ENCODE results near the gene FAM3C. TPM values are rescaled to one million over a fixed set of nuclear protein-coding genes. Genes with fewer than 3 reads are reported as not detected.

Gene FAM3C
- total RNA-seq, 2 experiments from 2014 or later = 13.3 to 14.9 TPM

GRCh38 chr7:121379930-121380329, 16.2 kb downstream of the FAM3C start:
- CTCF ChIA-PET = interaction anchor here (0.5 to 7.7 kb wide), 5 partner anchors 8 to 151 kb away, joined by 3 to 32 read pairs (median 6); partner anchors contain the start of gene FAM3C
- Mint-ChIP-seq H3K27ac (no peak overlapping the region), H3K4me1 (peaks cover 33% of the 10 kb centered on the region), H3K36me3 (ENCODE audit: low read depth) (peaks cover 14% of the 10 kb centered on the region), H3K9me3 (ENCODE audit: low read depth) (no peaks in the 10 kb centered on the region), H3K4me3 (no peak overlapping the region), H3K27me3 (no peaks in the 10 kb centered on the region)
- ATAC-seq (no peak), DNase-seq (no peak)
- POLR2A ChIA-PET = no interaction called here
- intact Hi-C loops (cut with DNase I, micrococcal nuclease) = loop anchor here in 1 of 2 experiments (2.0 kb wide), 1 partner anchor 15 kb away; no protein-coding TSS in a partner anchor

- peaks cover 18% of the 10 kb centered on the region for H3K36me3 Mint-ChIP-seq (ENCODE audit: low read depth)
- no peak overlapping the region for H3K27ac Mint-ChIP-seq
- DNase-seq = no peak
- no peaks in the 10 kb centered on the region for H3K9me3 Mint-ChIP-seq (ENCODE audit: low read depth)
- POLR2A ChIA-PET = no interaction called here
- no peaks in the 10 kb centered on the region for H3K27me3 Mint-ChIP-seq
- no peak overlapping the region for H3K4me3 Mint-ChIP-seq
- peaks cover 21% of the 10 kb centered on the region for H3K4me1 Mint-ChIP-seq
- CTCF ChIA-PET = no interaction called here
- no peak for ATAC-seq
- intact Hi-C loops (cut with DNase I, micrococcal nuclease) = no loop called here
Observed at GRCh38 chr7:121376979-121377378, 19.1 kb downstream of the FAM3C start.

DNA sequence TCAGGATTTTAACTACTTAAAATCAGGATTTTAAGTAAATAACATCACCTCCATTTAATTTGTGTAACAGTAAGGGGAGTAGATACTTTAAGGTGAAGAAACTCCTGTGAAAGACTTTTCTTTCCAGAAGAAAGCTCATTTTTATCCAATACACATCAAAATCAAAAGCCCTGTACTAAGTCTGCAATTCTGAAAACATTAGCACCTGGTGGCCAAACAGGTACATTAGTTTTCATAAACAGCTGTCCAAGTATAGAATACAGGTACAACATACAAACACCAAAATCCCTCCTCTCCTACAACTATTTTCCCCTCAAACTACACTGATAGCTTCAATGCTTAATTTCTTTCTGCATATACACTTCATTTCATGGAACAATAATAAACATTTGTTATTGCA, 22.9 kb downstream of the FAM3C start:
- H3K36me3 Mint-ChIP-seq (ENCODE audit: low read depth) = peaks cover 17% of the 10 kb centered on the region
- peaks cover 20% of the 10 kb centered on the region for H3K4me1 Mint-ChIP-seq
- ChIA-PET POLR2A (no interaction called here), CTCF (interaction anchor here (0.8 to 2.8 kb wide), 10 partner anchors 10 to 622 kb away, joined by 3 to 17 read pairs (median 5); partner anchors contain the start of gene FAM3C)
- no peak overlapping the region for H3K4me3 Mint-ChIP-seq
- intact Hi-C loops (cut with DNase I, micrococcal nuclease) = no loop called here
- H3K27ac Mint-ChIP-seq = peak overlapping the region; percentile 45
- no peaks in the 10 kb centered on the region for H3K9me3 Mint-ChIP-seq (ENCODE audit: low read depth)
- no peaks in the 10 kb centered on the region for H3K27me3 Mint-ChIP-seq
- no peak for ATAC-seq
- DNase-seq = no peak

DNA sequence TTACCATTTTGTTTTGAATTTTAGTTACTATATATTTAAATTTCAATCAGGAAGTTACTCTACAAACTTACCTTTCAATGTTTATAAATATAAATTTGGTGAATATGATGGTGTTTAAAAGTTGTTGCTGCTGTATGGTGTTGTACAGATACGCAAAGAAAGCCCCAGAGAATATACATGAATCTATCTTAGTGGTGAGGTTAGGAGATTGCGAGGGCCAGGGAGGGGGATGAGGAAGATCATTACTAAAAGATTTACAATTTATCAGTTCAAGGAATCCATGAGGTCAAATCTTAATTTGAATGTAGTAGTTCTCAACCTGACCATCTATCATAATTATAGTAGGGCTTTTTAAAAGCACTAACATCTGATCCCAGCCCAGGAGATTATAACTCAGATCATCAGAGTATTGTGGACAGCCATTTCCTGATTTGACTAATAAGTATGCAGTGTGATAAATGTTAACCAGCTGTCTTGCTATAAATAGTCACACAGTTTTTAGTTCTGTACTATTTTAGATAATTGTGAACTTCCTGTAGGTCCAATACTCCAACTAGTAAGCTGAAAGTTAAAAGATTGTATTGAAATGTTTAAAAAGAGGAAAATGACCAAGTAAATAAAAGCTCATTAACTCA, 23.6 kb downstream of the FAM3C start:
- ATAC-seq (peak; percentile 65), DNase-seq (no peak)
- H3K36me3 Mint-ChIP-seq (ENCODE audit: low read depth) = peaks cover 15% of the 10 kb centered on the region
- H3K4me1 Mint-ChIP-seq = peaks cover 20% of the 10 kb centered on the region
- ChIA-PET POLR2A (no interaction called here), CTCF (interaction anchor here (1.0 to 1.7 kb wide), 7 partner anchors 10 to 622 kb away, joined by 3 to 9 read pairs (median 5); no protein-coding TSS in a partner anchor)
- H3K4me3 Mint-ChIP-seq = no peak overlapping the region
- H3K9me3 Mint-ChIP-seq (ENCODE audit: low read depth) = no peaks in the 10 kb centered on the region
- no peaks in the 10 kb centered on the region for H3K27me3 Mint-ChIP-seq
- intact Hi-C loops (cut with DNase I, micrococcal nuclease) = no loop called here
- H3K27ac Mint-ChIP-seq = peak overlapping the region; percentile 48

DNA sequence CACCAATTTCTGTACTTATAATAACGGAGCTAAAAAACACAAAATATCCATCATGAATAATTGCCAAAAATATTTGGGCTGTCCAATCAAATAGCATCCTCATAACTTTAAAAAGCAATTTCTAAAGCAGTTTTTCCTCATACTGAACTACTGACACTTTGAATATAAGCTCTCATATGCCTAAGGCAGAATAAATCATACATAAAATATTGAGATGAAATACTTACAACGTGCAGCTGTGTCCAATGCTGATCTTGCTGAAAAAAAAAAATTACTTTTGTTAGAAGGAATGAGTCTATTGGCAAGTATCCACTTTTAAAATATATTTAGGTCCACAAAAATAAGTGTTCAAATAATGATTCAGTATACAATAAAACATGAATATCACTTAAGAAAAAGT, 24.2 kb downstream of the FAM3C start:
- H3K27ac Mint-ChIP-seq = no peak overlapping the region
- intact Hi-C loops (cut with DNase I, micrococcal nuclease) = no loop called here
- H3K36me3 Mint-ChIP-seq (ENCODE audit: low read depth) = peaks cover 16% of the 10 kb centered on the region
- H3K4me1 Mint-ChIP-seq = peaks cover 20% of the 10 kb centered on the region
- no peak overlapping the region for H3K4me3 Mint-ChIP-seq
- no peaks in the 10 kb centered on the region for H3K9me3 Mint-ChIP-seq (ENCODE audit: low read depth)
- ATAC-seq = no peak
- ChIA-PET POLR2A (no interaction called here), CTCF (no interaction called here)
- H3K27me3 Mint-ChIP-seq = no peaks in the 10 kb centered on the region
- DNase-seq = no peak

DNA sequence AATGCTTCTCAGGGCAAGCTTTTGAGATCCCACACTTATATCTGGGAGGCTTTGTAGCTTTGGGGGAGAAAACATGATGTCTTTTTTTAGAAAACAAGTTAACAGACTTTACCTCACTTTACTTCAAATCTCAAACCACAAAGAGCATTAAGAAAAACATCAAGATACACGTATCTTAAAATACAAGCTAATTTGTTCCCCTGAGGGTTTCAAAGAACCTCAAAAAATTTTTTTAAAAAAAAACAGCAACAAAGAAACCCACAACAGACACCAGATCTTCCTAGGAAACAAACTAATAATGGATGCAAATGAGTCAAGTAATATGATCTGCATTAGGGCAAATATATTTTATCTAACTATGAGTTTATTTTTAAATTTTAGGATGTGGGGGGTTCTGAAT, 24.7 kb downstream of the FAM3C start:
- intact Hi-C loops (cut with DNase I, micrococcal nuclease) = no loop called here
- H3K4me1 Mint-ChIP-seq = peaks cover 20% of the 10 kb centered on the region
- no peaks in the 10 kb centered on the region for H3K9me3 Mint-ChIP-seq (ENCODE audit: low read depth)
- ATAC-seq (no peak), DNase-seq (no peak)
- H3K36me3 Mint-ChIP-seq (ENCODE audit: low read depth) = peaks cover 16% of the 10 kb centered on the region
- no peak overlapping the region for H3K4me3 Mint-ChIP-seq
- H3K27ac Mint-ChIP-seq = peak overlapping the region; percentile 13
- ChIA-PET CTCF (no interaction called here), POLR2A (no interaction called here)
- no peaks in the 10 kb centered on the region for H3K27me3 Mint-ChIP-seq

DNA sequence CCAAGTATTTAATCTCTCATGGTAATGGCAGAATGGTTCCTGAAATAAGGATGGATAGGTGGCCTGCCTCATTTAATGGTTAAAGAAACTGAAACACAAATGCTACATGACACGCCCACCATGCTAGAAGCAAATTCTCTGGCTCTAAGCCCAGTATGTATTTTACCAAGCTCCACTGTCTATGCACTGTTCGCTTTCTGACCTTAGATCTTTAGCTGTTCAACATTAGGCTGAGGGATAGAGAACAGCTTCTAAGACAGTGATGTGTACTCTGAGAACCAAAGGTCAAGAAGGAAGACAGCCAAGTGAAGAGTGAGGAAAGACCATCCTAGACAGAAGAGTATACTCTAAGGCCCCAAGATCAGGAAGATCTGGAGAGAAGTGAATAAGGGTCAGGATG, 26.6 kb downstream of the FAM3C start:
- Mint-ChIP-seq H3K4me1 (peaks cover 20% of the 10 kb centered on the region), H3K27ac (peak overlapping the region; percentile 4), H3K4me3 (no peak overlapping the region), H3K36me3 (ENCODE audit: low read depth) (peaks cover 18% of the 10 kb centered on the region), H3K27me3 (no peaks in the 10 kb centered on the region), H3K9me3 (ENCODE audit: low read depth) (no peaks in the 10 kb centered on the region)
- no peak for DNase-seq
- ChIA-PET CTCF (interaction anchor here (0.6 to 4.7 kb wide), 4 partner anchors 13 to 306 kb away, joined by 3 to 86 read pairs (median 4); no protein-coding TSS in a partner anchor), POLR2A (no interaction called here)
- no peak for ATAC-seq
- intact Hi-C loops (cut with DNase I, micrococcal nuclease) = no loop called here

- no peak overlapping the region for H3K27ac Mint-ChIP-seq
- DNase-seq = peak; percentile 31
Observed at GRCh38 chr7:121366852-121367431, 29.2 kb downstream of the FAM3C start.

DNA sequence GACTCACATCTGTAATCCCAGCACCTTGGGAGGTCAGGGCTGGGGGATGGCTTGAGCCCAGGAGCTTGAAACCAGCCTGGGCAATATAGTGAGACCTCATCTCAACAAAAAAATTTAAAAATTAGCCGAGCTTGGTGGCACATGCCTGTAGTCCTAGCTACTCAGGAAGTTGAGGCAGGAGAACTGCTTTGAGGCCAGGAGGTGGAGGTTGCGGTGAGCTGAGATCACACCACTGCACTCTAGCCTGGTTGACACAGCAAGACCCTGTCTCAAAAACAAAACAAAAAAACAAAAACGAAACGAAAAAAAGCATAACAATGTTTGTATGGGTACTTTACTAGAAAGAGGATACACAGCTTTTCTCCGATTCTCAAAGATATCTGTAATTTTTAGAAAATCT, 35.5 kb downstream of the FAM3C start:
- Mint-ChIP-seq H3K4me1 (no peaks in the 10 kb centered on the region), H3K27me3 (no peaks in the 10 kb centered on the region), H3K36me3 (ENCODE audit: low read depth) (peaks cover 24% of the 10 kb centered on the region), H3K27ac (no peak overlapping the region), H3K4me3 (no peak overlapping the region), H3K9me3 (ENCODE audit: low read depth) (no peaks in the 10 kb centered on the region)
- no peak for ATAC-seq
- intact Hi-C loops (cut with DNase I, micrococcal nuclease) = no loop called here
- ChIA-PET POLR2A (no interaction called here), CTCF (interaction anchor here (1.0 kb wide), 2 partner anchors 187 to 633 kb away, joined by 3 read pairs; no protein-coding TSS in a partner anchor)
- DNase-seq = no peak

More at GRCh38 chr7:121366852-121367431, 29.2 kb downstream of the FAM3C start:
- ChIA-PET CTCF (interaction anchor here (0.5 to 4.7 kb wide), 33 partner anchors 9 to 627 kb away, joined by 3 to 86 read pairs (median 4); partner anchors contain the start of gene FAM3C), POLR2A (no interaction called here)
- H3K36me3 Mint-ChIP-seq (ENCODE audit: low read depth) = peaks cover 24% of the 10 kb centered on the region
- no peaks in the 10 kb centered on the region for H3K9me3 Mint-ChIP-seq (ENCODE audit: low read depth)
- ATAC-seq = no peak
- H3K4me1 Mint-ChIP-seq = peaks cover 10% of the 10 kb centered on the region
- H3K4me3 Mint-ChIP-seq = no peak overlapping the region
- intact Hi-C loops (cut with DNase I, micrococcal nuclease) = loop anchor here (1.0 to 2.0 kb wide), 5 partner anchors 29 to 628 kb away; partner anchors contain the start of gene FAM3C (in 1 of the 2)
- H3K27me3 Mint-ChIP-seq = no peaks in the 10 kb centered on the region

DNA sequence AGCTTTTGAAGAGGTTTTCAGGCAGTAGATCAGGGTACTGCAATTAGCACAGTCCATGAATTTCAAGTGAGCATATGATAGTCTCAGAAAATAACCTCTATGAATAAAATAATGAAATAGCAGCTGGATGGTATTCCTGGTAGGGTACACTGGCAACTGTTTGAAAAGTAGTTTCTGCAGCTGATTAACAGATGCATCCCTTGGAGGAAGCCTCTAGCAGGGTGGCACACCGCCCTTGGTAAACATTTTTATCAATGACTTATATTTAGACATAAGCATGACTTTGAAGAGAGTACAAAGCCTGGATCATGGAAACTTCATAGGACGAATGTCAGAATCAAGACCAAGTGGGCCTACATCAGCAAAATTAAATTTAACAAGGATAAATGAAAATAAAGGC, 40.5 kb downstream of the FAM3C start:
- Mint-ChIP-seq H3K4me3 (no peak overlapping the region), H3K4me1 (no peaks in the 10 kb centered on the region), H3K27me3 (no peaks in the 10 kb centered on the region), H3K27ac (no peak overlapping the region), H3K9me3 (ENCODE audit: low read depth) (no peaks in the 10 kb centered on the region), H3K36me3 (ENCODE audit: low read depth) (peaks cover 21% of the 10 kb centered on the region)
- ATAC-seq = no peak
- ChIA-PET CTCF (no interaction called here), POLR2A (no interaction called here)
- intact Hi-C loops (cut with DNase I, micrococcal nuclease) = no loop called here
- DNase-seq = no peak

- Mint-ChIP-seq H3K4me3 (no peak overlapping the region), H3K36me3 (ENCODE audit: low read depth) (peaks cover 19% of the 10 kb centered on the region), H3K4me1 (no peaks in the 10 kb centered on the region), H3K27me3 (no peaks in the 10 kb centered on the region), H3K27ac (no peak overlapping the region), H3K9me3 (ENCODE audit: low read depth) (no peaks in the 10 kb centered on the region)
- DNase-seq (no peak), ATAC-seq (no peak)
- ChIA-PET POLR2A (no interaction called here), CTCF (interaction anchor here (0.7 to 2.1 kb wide), 6 partner anchors 15 to 193 kb away, joined by 3 to 8 read pairs (median 3); no protein-coding TSS in a partner anchor)
- intact Hi-C loops (cut with DNase I, micrococcal nuclease) = no loop called here
Observed at GRCh38 chr7:121352323-121352722, 43.8 kb downstream of the FAM3C start.

GRCh38 chr7:121351682-121352081, 44.4 kb downstream of the FAM3C start:
- H3K9me3 Mint-ChIP-seq (ENCODE audit: low read depth) = no peaks in the 10 kb centered on the region
- no peak overlapping the region for H3K27ac Mint-ChIP-seq
- intact Hi-C loops (cut with DNase I, micrococcal nuclease) = no loop called here
- H3K27me3 Mint-ChIP-seq = no peaks in the 10 kb centered on the region
- DNase-seq = no peak
- CTCF ChIA-PET = interaction anchor here (0.8 to 2.1 kb wide), 5 partner anchors 15 to 63 kb away, joined by 3 to 8 read pairs (median 3); no protein-coding TSS in a partner anchor
- ATAC-seq = no peak
- no peak overlapping the region for H3K4me3 Mint-ChIP-seq
- peaks cover 19% of the 10 kb centered on the region for H3K36me3 Mint-ChIP-seq (ENCODE audit: low read depth)
- POLR2A ChIA-PET = no interaction called here
- H3K4me1 Mint-ChIP-seq = no peaks in the 10 kb centered on the region
